ENCODE results near the gene CLP1.

The CLP1 gene

DNA sequence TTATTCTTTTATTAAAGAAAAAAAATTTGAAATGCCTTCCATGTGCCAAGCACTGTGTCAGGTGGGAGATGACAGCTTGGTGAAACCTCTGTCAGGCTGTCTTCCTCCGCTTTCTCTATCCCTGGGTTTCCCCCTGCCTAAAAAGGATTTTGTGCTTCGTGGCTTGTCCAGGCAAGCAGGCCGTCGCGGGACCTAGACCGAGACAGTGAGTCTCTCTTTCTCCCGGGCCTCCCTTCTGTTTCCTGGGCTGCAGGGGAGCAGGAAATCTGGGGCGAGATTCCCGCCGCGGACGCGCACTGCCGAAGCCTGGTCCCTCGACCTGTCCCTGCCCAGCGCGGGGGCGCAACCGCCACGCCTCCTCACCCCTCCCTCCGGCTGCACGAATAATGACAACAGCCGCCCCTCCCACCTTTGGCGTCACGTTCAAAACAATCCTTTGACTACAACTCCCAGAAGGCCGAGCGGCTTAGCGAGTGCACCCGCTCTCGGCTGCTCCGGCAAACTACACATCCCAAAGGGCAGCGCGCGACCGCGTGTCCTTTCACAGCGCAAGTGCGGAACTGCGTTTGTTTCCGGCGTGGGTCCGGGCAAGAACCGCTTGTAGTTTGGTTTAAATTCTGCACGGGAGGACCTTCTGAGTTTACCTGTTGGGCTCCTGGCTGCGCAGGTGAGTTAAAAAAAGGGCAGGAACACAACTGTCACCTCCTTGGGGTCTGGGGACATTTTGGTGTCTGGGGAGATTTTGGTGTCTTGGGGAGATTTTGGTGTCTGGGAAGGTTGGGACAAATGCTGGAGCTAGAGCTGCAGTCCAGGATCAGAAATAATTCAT is at the start of gene CLP1:
CLP1 (plus strand) TSS at position 569 of the 829 bp plus-strand sequence. CDS start 1,715 bp downstream, outside the sequence.
- Histone ChIP-seq H3K36me3 (ENCODE audit: control insufficient read depth, insufficient read depth, low read length) (peaks cover 24% of the 10 kb centered on the region), H3K9me3 (ENCODE audit: control insufficient read depth, insufficient read depth, low read depth, low read length) (no peaks in the 10 kb centered on the region), H3K4me1 (ENCODE audit: control insufficient read depth, insufficient read depth, low read length) (peaks cover 6% of the 10 kb centered on the region; the same call in 1 of the 2 replicates), H3K27me3 (ENCODE audit: control insufficient read depth, insufficient read depth, low read length) (no peaks in the 10 kb centered on the region), H3K27ac (ENCODE audit: low read depth, low read length) (no peak within 1 kb of the TSS), H3K9ac (ENCODE audit: low read length) (peak within 1 kb of the TSS; percentile 81), H3K4me3 (ENCODE audit: low read depth, low read length) (peak within 1 kb of the TSS; percentile 89)

DNA sequence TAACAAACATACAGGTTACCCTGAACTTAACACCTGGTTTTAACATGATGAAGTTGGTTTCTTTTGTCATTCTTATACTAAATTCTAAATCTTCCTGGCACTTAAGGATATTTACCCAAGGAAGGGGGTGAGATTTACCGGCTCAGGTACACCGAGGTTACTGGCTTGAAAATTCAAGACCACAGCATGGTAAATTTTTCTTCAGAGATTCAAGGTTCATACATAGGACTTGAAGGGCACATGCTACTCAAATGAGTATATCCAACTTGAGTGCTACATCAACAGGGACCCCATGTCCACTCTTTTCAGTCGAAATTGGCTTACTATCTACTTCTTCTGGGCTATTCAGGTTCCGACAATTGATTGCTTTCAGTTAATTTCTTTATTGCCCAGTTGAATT is 47.4 kb upstream of the CLP1 start:
- Histone ChIP-seq H3K4me3 (ENCODE audit: low read depth, low read length) (no peak overlapping the region), H3K9me3 (ENCODE audit: control insufficient read depth, insufficient read depth, low read depth, low read length) (no peaks in the 10 kb centered on the region), H3K9ac (ENCODE audit: low read length) (no peak overlapping the region), H3K36me3 (ENCODE audit: control insufficient read depth, insufficient read depth, low read length) (peaks cover 27% of the 10 kb centered on the region), H3K27me3 (ENCODE audit: control insufficient read depth, insufficient read depth, low read length) (no peaks in the 10 kb centered on the region), H3K4me1 (ENCODE audit: control insufficient read depth, insufficient read depth, low read length) (peaks cover 19% of the 10 kb centered on the region), H3K27ac (ENCODE audit: low read depth, low read length) (no peak overlapping the region)

DNA sequence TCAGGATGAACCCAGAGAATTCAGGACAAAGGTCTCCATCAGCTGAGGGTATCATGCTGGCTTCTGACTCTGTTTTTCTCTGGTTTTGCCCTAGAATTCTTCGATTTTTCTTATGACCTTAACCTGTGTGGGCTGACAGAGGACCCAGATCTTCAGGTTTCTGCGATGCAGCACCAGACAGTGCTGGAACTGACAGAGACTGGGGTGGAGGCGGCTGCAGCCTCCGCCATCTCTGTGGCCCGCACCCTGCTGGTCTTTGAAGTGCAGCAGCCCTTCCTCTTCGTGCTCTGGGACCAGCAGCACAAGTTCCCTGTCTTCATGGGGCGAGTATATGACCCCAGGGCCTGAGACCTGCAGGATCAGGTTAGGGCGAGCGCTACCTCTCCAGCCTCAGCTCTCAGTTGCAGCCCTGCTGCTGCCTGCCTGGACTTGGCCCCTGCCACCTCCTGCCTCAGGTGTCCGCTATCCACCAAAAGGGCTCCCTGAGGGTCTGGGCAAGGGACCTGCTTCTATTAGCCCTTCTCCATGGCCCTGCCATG is 43.3 kb upstream of the CLP1 start:
- Histone ChIP-seq H3K36me3 (ENCODE audit: control insufficient read depth, insufficient read depth, low read length) (peaks cover 15% of the 10 kb centered on the region), H3K4me1 (ENCODE audit: control insufficient read depth, insufficient read depth, low read length) (peaks cover 19% of the 10 kb centered on the region), H3K4me3 (ENCODE audit: low read depth, low read length) (no peak overlapping the region), H3K27ac (ENCODE audit: low read depth, low read length) (no peak overlapping the region), H3K9ac (ENCODE audit: low read length) (no peak overlapping the region), H3K27me3 (ENCODE audit: control insufficient read depth, insufficient read depth, low read length) (no peaks in the 10 kb centered on the region), H3K9me3 (ENCODE audit: control insufficient read depth, insufficient read depth, low read depth, low read length) (0 out of 2 replicates have a peak, but pooled peaks cover 2% of the 10 kb centered on the region)

DNA sequence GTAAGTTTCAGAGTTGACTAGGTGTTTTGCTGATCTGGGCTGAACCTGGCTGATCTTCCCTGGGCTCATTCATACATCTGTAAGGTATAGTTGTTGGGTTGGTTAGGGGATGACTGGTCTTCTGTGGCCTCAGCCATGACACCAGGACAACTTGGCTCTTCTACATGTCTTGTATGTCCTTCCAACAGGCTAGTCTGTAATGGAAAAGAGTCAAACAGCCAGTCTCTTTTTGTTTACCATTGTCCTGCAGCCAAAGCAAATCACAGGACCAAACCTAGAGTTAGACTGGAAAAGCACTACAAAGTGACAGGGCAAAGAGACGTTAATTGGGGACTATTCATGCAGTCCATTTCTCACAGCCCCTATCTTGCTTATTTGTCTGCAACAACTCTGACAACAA is 42.3 kb upstream of the CLP1 start:
- no peaks in the 10 kb centered on the region for H3K27me3 ChIP-seq (ENCODE audit: control insufficient read depth, insufficient read depth, low read length)

DNA sequence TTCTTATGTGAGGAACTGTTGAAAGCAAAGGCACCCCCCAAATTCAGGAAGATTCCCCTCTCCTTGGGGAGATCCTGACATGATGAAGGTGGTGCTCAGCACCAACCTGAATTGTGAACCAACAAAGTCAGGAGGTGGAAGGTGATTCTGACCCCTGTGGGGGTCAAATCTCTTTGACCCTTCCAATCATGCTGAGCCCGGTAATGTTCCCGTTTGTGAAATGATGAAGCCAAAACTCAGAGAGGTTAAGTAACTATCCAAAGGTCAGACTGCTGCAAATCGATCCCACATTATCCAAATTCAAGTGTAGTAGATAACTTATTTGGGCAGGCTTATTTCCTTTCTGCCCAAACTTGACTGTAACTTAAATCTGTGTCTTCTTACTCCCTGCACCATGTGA is 41.0 kb upstream of the CLP1 start:
- Histone ChIP-seq H3K27me3 (ENCODE audit: control insufficient read depth, insufficient read depth, low read length) (no peaks in the 10 kb centered on the region), H3K36me3 (ENCODE audit: control insufficient read depth, insufficient read depth, low read length) (peaks cover 12% of the 10 kb centered on the region), H3K9ac (ENCODE audit: low read length) (no peak overlapping the region), H3K4me1 (ENCODE audit: control insufficient read depth, insufficient read depth, low read length) (peaks cover 11% of the 10 kb centered on the region; the same call in 1 of the 2 replicates), H3K27ac (ENCODE audit: low read depth, low read length) (no peak overlapping the region), H3K4me3 (ENCODE audit: low read depth, low read length) (no peak overlapping the region), H3K9me3 (ENCODE audit: control insufficient read depth, insufficient read depth, low read depth, low read length) (peaks cover 9% of the 10 kb centered on the region)

More for the DNA sequence above, 42.3 kb upstream of the CLP1 start:
- no peak overlapping the region for H3K27ac ChIP-seq (ENCODE audit: low read depth, low read length)
- H3K9ac ChIP-seq (ENCODE audit: low read length), result no peak overlapping the region
- peaks cover 15% of the 10 kb centered on the region for H3K36me3 ChIP-seq (ENCODE audit: control insufficient read depth, insufficient read depth, low read length)
- H3K4me1 ChIP-seq (ENCODE audit: control insufficient read depth, insufficient read depth, low read length), result peaks cover 11% of the 10 kb centered on the region; the same call in 1 of the 2 replicates
- no peak overlapping the region for H3K4me3 ChIP-seq (ENCODE audit: low read depth, low read length)
- H3K9me3 ChIP-seq (ENCODE audit: control insufficient read depth, insufficient read depth, low read depth, low read length), result peaks cover 9% of the 10 kb centered on the region

DNA sequence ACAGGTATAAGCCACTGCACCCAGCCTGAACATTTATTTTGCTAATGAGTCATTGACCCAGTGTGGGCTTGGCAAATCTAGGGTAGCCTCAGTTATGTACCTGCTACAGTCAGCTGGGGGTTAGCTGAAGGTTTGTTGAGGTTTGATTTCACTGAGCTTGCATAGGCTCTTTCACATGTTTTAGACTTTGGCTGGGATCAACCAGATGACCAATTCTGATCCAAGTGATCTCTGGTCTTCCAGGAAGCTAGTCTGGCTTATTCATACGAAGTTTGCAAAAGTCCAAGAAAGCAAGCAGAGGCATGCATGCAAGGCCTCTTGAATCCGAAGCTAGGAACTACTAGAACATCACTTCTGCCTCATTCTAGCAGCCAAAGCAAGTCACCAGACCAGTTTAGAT is 39.1 kb upstream of the CLP1 start:
- Histone ChIP-seq H3K27ac (ENCODE audit: low read depth, low read length) (no peak overlapping the region), H3K9me3 (ENCODE audit: control insufficient read depth, insufficient read depth, low read depth, low read length) (peaks cover 9% of the 10 kb centered on the region), H3K9ac (ENCODE audit: low read length) (no peak overlapping the region), H3K27me3 (ENCODE audit: control insufficient read depth, insufficient read depth, low read length) (no peaks in the 10 kb centered on the region), H3K36me3 (ENCODE audit: control insufficient read depth, insufficient read depth, low read length) (peaks cover 2% of the 10 kb centered on the region; the same call in 1 of the 2 replicates), H3K4me1 (ENCODE audit: control insufficient read depth, insufficient read depth, low read length) (peaks cover 11% of the 10 kb centered on the region; the same call in 1 of the 2 replicates), H3K4me3 (ENCODE audit: low read depth, low read length) (no peak overlapping the region)

DNA sequence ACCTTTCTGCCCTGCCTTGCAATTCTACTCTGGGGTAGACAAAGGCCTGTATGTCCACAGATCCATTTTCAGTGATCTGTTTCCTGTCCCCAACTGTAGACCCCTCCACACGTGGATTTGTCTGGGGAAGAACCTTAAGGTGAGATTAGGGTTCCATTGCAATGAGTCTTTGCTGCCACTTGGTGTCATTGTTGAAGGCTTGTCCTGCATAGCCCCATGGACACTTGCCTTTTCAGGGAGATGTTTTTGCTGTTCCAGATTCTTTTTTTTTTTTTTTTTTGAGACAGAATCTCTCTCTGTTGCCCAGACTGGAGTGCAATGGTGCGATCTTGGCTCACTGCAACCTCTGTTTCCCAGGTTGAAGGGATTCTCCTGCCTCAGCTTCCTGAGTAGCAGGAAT is 38.2 kb upstream of the CLP1 start:
- no peak overlapping the region for H3K9ac ChIP-seq (ENCODE audit: low read length)
- peaks cover 9% of the 10 kb centered on the region for H3K9me3 ChIP-seq (ENCODE audit: control insufficient read depth, insufficient read depth, low read depth, low read length)
- no peak overlapping the region for H3K27ac ChIP-seq (ENCODE audit: low read depth, low read length)
- peaks cover 3% of the 10 kb centered on the region; the same call in 1 of the 2 replicates for H3K4me1 ChIP-seq (ENCODE audit: control insufficient read depth, insufficient read depth, low read length)
- H3K36me3 ChIP-seq (ENCODE audit: control insufficient read depth, insufficient read depth, low read length), result peaks cover 2% of the 10 kb centered on the region; the same call in 1 of the 2 replicates
- H3K4me3 ChIP-seq (ENCODE audit: low read depth, low read length), result no peak overlapping the region
- no peaks in the 10 kb centered on the region for H3K27me3 ChIP-seq (ENCODE audit: control insufficient read depth, insufficient read depth, low read length)

DNA sequence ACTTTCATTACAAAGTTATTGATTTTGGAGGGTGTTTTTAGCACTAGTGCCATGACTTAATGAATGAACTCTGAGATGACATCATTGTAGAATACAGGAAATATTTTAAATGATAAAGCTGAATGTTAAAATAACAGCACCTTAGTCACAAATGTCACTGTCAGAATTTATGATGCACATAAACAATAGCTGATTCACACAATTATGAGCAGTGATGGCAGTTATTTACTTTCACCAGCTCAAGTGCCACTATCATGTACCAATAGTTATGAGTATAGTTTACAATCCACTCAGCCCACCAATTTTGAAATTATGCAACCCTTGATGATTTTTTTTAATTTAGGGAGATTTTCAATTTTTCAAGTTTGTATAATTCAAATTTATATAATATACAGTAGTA is 37.1 kb upstream of the CLP1 start:
- H3K27ac ChIP-seq (ENCODE audit: low read depth, low read length), result no peak overlapping the region

DNA sequence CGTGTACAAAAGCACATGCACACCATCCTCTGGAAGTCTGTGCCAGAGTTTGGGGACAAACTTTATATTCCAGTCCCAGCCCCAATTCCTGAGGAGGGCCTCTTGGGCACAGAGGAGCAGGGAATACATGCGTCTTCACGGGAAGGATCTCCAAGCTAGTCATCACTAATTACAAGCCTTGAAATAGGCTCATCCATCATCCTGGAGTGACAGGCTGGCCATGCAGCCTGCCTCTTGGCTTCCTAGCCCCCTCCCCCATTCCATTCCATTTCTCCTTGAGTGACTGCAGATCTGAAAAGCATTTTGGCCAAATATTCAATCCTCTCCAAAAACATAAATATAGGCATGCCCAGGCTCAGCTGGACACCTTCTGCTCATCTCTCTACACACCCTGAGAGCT is 35.3 kb upstream of the CLP1 start:
- Histone ChIP-seq H3K27me3 (ENCODE audit: control insufficient read depth, insufficient read depth, low read length) (no peaks in the 10 kb centered on the region), H3K9me3 (ENCODE audit: control insufficient read depth, insufficient read depth, low read depth, low read length) (peaks cover 9% of the 10 kb centered on the region), H3K4me1 (ENCODE audit: control insufficient read depth, insufficient read depth, low read length) (no peaks in the 10 kb centered on the region)

More for the DNA sequence above, 37.1 kb upstream of the CLP1 start:
- H3K36me3 ChIP-seq (ENCODE audit: control insufficient read depth, insufficient read depth, low read length), result no peaks in the 10 kb centered on the region
- H3K9me3 ChIP-seq (ENCODE audit: control insufficient read depth, insufficient read depth, low read depth, low read length), result peaks cover 9% of the 10 kb centered on the region
- H3K4me1 ChIP-seq (ENCODE audit: control insufficient read depth, insufficient read depth, low read length), result no peaks in the 10 kb centered on the region
- no peaks in the 10 kb centered on the region for H3K27me3 ChIP-seq (ENCODE audit: control insufficient read depth, insufficient read depth, low read length)
- H3K9ac ChIP-seq (ENCODE audit: low read length), result no peak overlapping the region
- H3K4me3 ChIP-seq (ENCODE audit: low read depth, low read length), result no peak overlapping the region

DNA sequence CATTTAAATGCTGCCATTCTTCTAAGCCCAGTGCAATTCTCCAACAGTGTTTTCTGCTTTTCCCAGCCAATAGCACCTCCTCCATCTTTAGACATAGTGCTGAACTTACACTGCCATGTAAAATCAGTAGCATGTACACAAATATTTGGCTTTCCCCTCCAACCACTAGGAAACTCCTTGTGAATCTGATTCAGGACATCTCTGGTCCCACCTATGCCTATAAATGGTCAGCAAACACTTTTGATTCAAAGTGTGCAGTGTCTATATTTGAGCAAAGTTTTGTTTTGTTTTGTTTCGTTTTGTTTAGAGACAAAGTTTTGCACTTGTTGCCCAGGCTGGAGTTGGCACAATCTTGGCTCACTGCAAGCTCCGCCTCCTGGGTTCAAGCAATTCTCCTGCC is 32.7 kb upstream of the CLP1 start:
- Histone ChIP-seq H3K4me3 (ENCODE audit: low read depth, low read length) (no peak overlapping the region), H3K9me3 (ENCODE audit: control insufficient read depth, insufficient read depth, low read depth, low read length) (peaks cover 1% of the 10 kb centered on the region), H3K9ac (ENCODE audit: low read length) (no peak overlapping the region), H3K36me3 (ENCODE audit: control insufficient read depth, insufficient read depth, low read length) (no peaks in the 10 kb centered on the region), H3K27me3 (ENCODE audit: control insufficient read depth, insufficient read depth, low read length) (no peaks in the 10 kb centered on the region), H3K27ac (ENCODE audit: low read depth, low read length) (no peak overlapping the region), H3K4me1 (ENCODE audit: control insufficient read depth, insufficient read depth, low read length) (no peaks in the 10 kb centered on the region)

More for the DNA sequence above, 35.3 kb upstream of the CLP1 start:
- Histone ChIP-seq H3K27ac (ENCODE audit: low read depth, low read length) (no peak overlapping the region), H3K36me3 (ENCODE audit: control insufficient read depth, insufficient read depth, low read length) (no peaks in the 10 kb centered on the region), H3K4me3 (ENCODE audit: low read depth, low read length) (no peak overlapping the region), H3K9ac (ENCODE audit: low read length) (no peak overlapping the region)

DNA sequence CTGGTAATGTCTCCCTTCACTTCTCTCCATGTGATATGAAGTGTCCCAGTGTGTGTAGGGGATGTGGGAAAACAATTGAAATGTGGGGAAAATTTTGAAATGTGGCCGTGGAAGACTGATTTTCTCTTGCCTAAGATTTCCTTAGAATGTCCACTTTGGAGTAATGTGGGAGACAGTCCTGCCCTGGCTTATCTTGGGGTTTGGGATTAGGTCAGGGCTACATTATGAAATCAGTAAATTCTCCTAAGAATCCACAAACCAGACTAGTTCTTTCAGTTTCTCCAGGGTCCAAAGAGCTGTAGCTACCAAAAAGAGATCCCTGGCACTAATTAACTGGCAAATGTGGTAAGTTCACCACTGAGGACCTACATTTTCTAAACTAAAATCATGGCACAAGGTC is 30.7 kb upstream of the CLP1 start:
- Histone ChIP-seq H3K9me3 (ENCODE audit: control insufficient read depth, insufficient read depth, low read depth, low read length) (no peaks in the 10 kb centered on the region), H3K27me3 (ENCODE audit: control insufficient read depth, insufficient read depth, low read length) (no peaks in the 10 kb centered on the region), H3K27ac (ENCODE audit: low read depth, low read length) (no peak overlapping the region), H3K9ac (ENCODE audit: low read length) (no peak overlapping the region), H3K4me1 (ENCODE audit: control insufficient read depth, insufficient read depth, low read length) (no peaks in the 10 kb centered on the region), H3K4me3 (ENCODE audit: low read depth, low read length) (no peak overlapping the region), H3K36me3 (ENCODE audit: control insufficient read depth, insufficient read depth, low read length) (no peaks in the 10 kb centered on the region)

Data from HUES6 (cell line).